Measurements from ENCODE around the gene TMEM54.

DNA sequence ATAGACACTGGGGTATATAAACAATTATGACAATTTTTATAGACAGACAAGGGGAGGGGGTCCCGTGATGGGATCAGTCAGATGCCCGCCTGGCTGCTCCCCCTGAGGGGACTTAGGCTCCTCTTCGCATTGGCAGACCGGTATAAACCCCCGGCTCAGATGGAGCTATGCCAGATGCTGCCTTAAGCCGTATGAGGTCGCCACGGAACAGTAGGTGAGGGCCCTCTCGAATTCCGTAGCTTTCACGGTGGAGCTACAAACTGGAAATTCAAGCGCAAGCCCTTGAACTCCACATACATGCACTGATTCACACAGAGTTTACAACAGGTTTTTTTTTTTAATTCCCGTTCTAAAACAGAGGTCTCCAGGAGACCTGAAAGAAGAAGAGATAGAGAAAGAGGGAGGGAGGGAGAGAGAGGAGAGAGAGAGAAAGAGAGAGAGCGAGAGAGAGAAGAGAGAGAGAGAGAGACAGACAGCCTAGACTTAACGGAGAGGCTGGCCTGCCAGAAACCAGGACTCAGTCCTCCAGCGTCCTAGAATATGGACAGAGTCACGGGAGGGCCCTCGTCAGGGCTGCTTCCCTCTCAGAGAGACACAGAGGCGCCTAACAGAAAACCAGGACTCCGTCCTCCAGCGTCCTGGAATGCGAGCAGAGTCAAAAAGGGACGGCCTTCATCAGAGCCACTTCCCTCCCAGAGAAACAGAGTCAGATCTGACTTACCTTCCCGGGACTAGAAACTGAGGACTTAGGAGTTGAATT lies 24.4 kb upstream of the TMEM54 start:
- TF ChIP-seq EZH2 (optimal IDR thresholded peaks at IDR 0.05; ENCODE audit: low read depth, low read length), result no peak
- TF ChIP-seq, protein P1, sequence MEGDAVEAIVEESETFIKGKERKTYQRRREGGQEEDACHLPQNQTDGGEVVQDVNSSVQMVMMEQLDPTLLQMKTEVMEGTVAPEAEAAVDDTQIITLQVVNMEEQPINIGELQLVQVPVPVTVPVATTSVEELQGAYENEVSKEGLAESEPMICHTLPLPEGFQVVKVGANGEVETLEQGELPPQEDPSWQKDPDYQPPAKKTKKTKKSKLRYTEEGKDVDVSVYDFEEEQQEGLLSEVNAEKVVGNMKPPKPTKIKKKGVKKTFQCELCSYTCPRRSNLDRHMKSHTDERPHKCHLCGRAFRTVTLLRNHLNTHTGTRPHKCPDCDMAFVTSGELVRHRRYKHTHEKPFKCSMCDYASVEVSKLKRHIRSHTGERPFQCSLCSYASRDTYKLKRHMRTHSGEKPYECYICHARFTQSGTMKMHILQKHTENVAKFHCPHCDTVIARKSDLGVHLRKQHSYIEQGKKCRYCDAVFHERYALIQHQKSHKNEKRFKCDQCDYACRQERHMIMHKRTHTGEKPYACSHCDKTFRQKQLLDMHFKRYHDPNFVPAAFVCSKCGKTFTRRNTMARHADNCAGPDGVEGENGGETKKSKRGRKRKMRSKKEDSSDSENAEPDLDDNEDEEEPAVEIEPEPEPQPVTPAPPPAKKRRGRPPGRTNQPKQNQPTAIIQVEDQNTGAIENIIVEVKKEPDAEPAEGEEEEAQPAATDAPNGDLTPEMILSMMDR (IDR thresholded peaks at IDR 0.05; ENCODE audit: low read length), result no peak

Measured in MM.1S (cell line).